HepG2 (cell line): ENCODE measurements around the gene PPP1R1B. TPM values are rescaled to one million over a fixed set of nuclear protein-coding genes. Genes with fewer than 3 reads are reported as not detected.

Experiments
- ARID2 ChIP-seq: sonication (generic); formaldehyde crosslinking; IDR thresholded peaks from 2 replicates; pipeline ENCODE4 v1.8.1; 2022; ENCODE audit warnings: mild to moderate bottlenecking, missing genetic modification reagents, borderline replicate concordance
- EHMT2 ChIP-seq: fragments of 200-600 bp; sonication (generic); IDR thresholded peaks from 2 replicates; pipeline ENCODE4 v1.7.0; 2017; ENCODE audit warnings: antibody characterized with exemption, low read depth, low read length, borderline replicate concordance
- HDAC6 ChIP-seq: fragments of 200-600 bp; sonication (generic); IDR thresholded peaks from 2 replicates; pipeline ENCODE4 v1.7.0; 2017; ENCODE audit warnings: mild to moderate bottlenecking, antibody characterized with exemption, low read length, low read depth
- MAFK ChIP-seq, 2 experiments: IDR thresholded peaks in 1 of 2; conservative IDR thresholded peaks in 1 of 2; 2 replicates each; pipeline ENCODE4 v1.6.1; 2011; ENCODE audit warnings: improper control_type of control experiment in 2 of 2, low read length in 2 of 2
- MED1 ChIP-seq: sonication (generic); formaldehyde crosslinking; IDR thresholded peaks from 2 replicates; pipeline ENCODE4 v1.4.0; 2020; ENCODE audit warnings: missing genetic modification reagents
- MTF1 ChIP-seq: sonication (generic); formaldehyde crosslinking; IDR thresholded peaks from 2 replicates; pipeline ENCODE4 v1.5.0; 2020; ENCODE audit warnings: missing genetic modification reagents
- SMARCC2 ChIP-seq: fragments of 450-650 bp; IDR thresholded peaks from 2 replicates; pipeline ENCODE4 v1.6.1; 2017; ENCODE audit warnings: antibody characterized with exemption, mild to moderate bottlenecking
- ZEB1 ChIP-seq: IDR thresholded peaks from 2 replicates; pipeline ENCODE4 v1.6.1; 2012; ENCODE audit warnings: mild to moderate bottlenecking, low read depth, inconsistent platforms; ENCODE audit not compliant: insufficient replicate concordance
- ZKSCAN1 ChIP-seq: fragments of 150-350 bp; IDR thresholded peaks from 2 replicates; pipeline ENCODE4 v1.6.1; 2014; ENCODE audit warnings: low read length
- ZKSCAN8 ChIP-seq: IDR thresholded peaks from 2 replicates; pipeline ENCODE4 v1.6.1; 2016; ENCODE audit warnings: borderline replicate concordance, missing genetic modification reagents, missing compliant biosample characterization
- ZNF124 ChIP-seq: sonication (generic); formaldehyde crosslinking; IDR thresholded peaks from 2 replicates; pipeline ENCODE4 v1.4.0; 2020; ENCODE audit warnings: missing genetic modification reagents
- ZNF230 ChIP-seq: sonication (generic); formaldehyde crosslinking; IDR thresholded peaks from 2 replicates; pipeline ENCODE4 v1.4.0; 2020; ENCODE audit warnings: mild to moderate bottlenecking, missing genetic modification reagents
- ZNF616 ChIP-seq: sonication (generic); formaldehyde crosslinking; IDR thresholded peaks from 2 replicates; pipeline ENCODE4 v1.5.0; 2020; ENCODE audit warnings: low read depth, mild to moderate bottlenecking, missing genetic modification reagents
- polyA plus RNA-seq, 8 experiments: library from polyadenylated mRNA; depleted of rRNA in 3 of 8; stranded (reverse) in 7 of 8; unstranded in 1 of 8; fragments of >200 nt; fragmentation: Illumina TruSeq in 4 of 8; extraction: Trizol in 4 of 8; gene quantifications; 2 replicates each; pipeline versions ENCODE4 v1.2.1 to v1.2.3, GENCODE V29; 2011 to 2016; ENCODE audit warnings: low read depth in 4 of 8, missing spikeins in 1 of 8, mixed read lengths in 1 of 8; ENCODE audit not compliant: insufficient read depth in 1 of 8
- total RNA-seq, 5 experiments: library from RNA; depleted of rRNA; stranded (reverse); fragments of >200 nt; fragmentation: Illumina TruSeq; extraction: Trizol; gene quantifications; 2 replicates each; pipeline ENCODE4 v1.2.3, GENCODE V29; 2016; ENCODE audit warnings: low read depth in 1 of 5
- TF ChIP-seq, protein P1 (sequence below): sonication (generic); formaldehyde crosslinking; IDR thresholded peaks from 2 replicates; pipeline ENCODE4 v1.5.0; 2020; ENCODE audit warnings: missing genetic modification reagents, mild to moderate bottlenecking, borderline replicate concordance
- TF ChIP-seq, protein P2 (sequence below): sonication (generic); formaldehyde crosslinking; IDR thresholded peaks from 2 replicates; pipeline ENCODE4 v1.4.0; 2020; ENCODE audit warnings: missing genetic modification reagents, mild to moderate bottlenecking, borderline replicate concordance
- TF ChIP-seq, protein P3 (sequence below): sonication (generic); formaldehyde crosslinking; IDR thresholded peaks from 2 replicates; pipeline ENCODE4 v1.4.0; 2020; ENCODE audit warnings: missing genetic modification reagents
- TF ChIP-seq, protein P4 (sequence below): sonication (generic); formaldehyde crosslinking; IDR thresholded peaks from 2 replicates; pipeline ENCODE4 v1.4.0; 2020; ENCODE audit warnings: mild to moderate bottlenecking, missing genetic modification reagents

The PPP1R1B gene
- total and polyA plus RNA-seq, 2 of the 13 experiments (the other 11 are each of a cell fraction or from before 2014, with no cell fraction given), result 0.08 TPM; not detected in 1

DNA sequence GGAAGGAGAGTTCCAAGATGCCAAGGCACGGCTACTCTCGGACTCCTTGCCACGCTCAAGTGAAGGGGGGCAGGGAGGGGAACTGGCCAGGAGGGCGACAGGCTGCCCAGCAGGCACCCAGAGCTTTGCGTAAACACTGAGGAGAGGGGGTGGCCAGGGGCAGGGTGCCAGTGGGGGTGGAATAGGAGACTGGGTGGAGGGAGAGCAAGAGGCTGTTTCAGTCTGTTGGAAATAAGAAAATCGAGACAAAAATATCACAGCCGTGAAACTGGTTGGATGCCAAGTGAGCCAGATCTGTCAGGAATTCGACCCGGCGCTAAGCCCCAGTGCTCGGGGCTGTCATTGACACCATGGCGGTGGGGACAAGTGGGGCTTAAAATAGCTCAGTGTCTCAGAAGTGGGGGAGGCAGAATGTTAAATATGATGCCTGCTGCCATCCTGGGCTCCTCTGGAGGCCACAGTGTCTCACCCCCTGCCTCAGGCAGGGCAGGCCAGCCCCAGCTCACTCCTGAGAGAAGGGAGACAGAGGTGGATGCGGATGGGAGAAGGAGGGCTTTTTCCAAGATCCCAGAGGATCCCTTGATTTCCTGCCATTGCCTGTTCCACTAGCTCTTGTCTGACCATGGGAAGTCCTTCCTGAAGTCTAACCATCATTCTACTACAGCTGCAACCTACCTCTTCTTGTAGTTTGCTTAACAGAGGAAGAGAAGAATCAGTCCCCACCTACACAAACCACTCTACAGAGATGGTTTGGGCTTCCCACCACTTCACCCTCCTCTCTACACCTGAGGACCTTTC lies 51.0 kb downstream of the PPP1R1B start (continued):
- TF ChIP-seq, protein P1, sequence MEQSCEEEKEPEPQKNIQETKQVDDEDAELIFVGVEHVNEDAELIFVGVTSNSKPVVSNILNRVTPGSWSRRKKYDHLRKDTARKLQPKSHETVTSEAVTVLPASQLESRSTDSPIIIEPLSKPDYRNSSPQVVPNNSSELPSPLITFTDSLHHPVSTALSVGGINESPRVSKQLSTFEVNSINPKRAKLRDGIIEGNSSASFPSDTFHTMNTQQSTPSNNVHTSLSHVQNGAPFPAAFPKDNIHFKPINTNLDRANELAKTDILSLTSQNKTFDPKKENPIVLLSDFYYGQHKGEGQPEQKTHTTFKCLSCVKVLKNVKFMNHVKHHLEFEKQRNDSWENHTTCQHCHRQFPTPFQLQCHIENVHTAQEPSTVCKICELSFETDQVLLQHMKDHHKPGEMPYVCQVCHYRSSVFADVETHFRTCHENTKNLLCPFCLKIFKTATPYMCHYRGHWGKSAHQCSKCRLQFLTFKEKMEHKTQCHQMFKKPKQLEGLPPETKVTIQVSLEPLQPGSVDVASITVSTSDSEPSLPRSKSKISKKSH (CRISPR knock-in tag), result no peak
- TF ChIP-seq SMARCC2 (no peak), ZKSCAN8 (CRISPR knock-in tag) (no peak), MTF1 (CRISPR knock-in tag) (no peak), ZNF616 (CRISPR knock-in tag) (no peak), ZKSCAN1 (no peak), EHMT2 (no peak), ZNF124 (CRISPR knock-in tag) (no peak), ZEB1 (no peak), MAFK (conservative IDR thresholded peaks at IDR 0.05 in 1 of 2, IDR thresholded peaks at IDR 0.05 in 1 of 2; ENCODE audit: low read length in 2 of 2) (no peak), MED1 (CRISPR knock-in tag) (no peak), ZNF230 (CRISPR knock-in tag) (no peak), HDAC6 (no peak), ARID2 (no peak)
- TF ChIP-seq, protein P2, sequence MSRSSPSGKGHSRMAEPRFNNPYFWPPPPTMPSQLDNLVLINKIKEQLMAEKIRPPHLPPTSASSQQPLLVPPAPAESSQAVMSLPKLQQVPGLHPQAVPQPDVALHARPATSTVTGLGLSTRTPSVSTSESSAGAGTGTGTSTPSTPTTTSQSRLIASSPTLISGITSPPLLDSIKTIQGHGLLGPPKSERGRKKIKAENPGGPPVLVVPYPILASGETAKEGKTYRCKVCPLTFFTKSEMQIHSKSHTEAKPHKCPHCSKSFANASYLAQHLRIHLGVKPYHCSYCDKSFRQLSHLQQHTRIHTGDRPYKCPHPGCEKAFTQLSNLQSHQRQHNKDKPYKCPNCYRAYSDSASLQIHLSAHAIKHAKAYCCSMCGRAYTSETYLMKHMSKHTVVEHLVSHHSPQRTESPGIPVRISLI (CRISPR knock-in tag), result no peak
- TF ChIP-seq, protein P3, sequence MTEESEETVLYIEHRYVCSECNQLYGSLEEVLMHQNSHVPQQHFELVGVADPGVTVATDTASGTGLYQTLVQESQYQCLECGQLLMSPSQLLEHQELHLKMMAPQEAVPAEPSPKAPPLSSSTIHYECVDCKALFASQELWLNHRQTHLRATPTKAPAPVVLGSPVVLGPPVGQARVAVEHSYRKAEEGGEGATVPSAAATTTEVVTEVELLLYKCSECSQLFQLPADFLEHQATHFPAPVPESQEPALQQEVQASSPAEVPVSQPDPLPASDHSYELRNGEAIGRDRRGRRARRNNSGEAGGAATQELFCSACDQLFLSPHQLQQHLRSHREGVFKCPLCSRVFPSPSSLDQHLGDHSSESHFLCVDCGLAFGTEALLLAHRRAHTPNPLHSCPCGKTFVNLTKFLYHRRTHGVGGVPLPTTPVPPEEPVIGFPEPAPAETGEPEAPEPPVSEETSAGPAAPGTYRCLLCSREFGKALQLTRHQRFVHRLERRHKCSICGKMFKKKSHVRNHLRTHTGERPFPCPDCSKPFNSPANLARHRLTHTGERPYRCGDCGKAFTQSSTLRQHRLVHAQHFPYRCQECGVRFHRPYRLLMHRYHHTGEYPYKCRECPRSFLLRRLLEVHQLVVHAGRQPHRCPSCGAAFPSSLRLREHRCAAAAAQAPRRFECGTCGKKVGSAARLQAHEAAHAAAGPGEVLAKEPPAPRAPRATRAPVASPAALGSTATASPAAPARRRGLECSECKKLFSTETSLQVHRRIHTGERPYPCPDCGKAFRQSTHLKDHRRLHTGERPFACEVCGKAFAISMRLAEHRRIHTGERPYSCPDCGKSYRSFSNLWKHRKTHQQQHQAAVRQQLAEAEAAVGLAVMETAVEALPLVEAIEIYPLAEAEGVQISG (CRISPR knock-in tag), result no peak
- TF ChIP-seq, protein P4, sequence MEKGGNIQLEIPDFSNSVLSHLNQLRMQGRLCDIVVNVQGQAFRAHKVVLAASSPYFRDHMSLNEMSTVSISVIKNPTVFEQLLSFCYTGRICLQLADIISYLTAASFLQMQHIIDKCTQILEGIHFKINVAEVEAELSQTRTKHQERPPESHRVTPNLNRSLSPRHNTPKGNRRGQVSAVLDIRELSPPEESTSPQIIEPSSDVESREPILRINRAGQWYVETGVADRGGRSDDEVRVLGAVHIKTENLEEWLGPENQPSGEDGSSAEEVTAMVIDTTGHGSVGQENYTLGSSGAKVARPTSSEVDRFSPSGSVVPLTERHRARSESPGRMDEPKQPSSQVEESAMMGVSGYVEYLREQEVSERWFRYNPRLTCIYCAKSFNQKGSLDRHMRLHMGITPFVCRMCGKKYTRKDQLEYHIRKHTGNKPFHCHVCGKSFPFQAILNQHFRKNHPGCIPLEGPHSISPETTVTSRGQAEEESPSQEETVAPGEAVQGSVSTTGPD (CRISPR knock-in tag), result no peak
